Measurements from ENCODE around the gene DOCK7. TPM values are rescaled to one million over a fixed set of nuclear protein-coding genes. Genes with fewer than 3 reads are reported as not detected.
A peak's percentile ranks its signal among the peaks of the same experiment; 100 is the strongest.
"Not testable (repeated sequence)": the region's sequence is repeated elsewhere in the genome, so short reads cannot be mapped to it uniquely, and the experiment has no call there.

The DOCK7 gene
- total RNA-seq, 1 experiment from 2014 or later, result 42.4 TPM

GRCh38 chr1:62613325-62613727 lies 74.9 kb downstream of the DOCK7 start:
- DNase-seq (ENCODE audit: low spot score), result no peak

DNA sequence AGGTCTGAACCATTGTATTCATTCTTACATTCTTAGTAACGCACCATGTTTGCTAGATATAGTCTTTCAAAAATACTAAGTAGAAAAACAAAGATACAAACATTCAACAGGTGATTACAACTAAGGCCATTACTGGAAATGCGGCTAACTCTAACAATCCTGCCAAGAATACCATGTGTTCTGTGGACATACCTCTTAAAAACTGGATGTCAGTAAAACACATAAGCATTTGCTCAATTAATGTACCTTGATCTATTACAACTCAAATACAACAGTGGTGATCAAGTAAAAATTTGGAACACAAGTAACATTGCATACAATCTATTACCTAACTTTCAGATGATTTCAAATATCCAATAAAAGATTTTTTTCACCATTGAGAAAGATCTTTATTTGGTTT lies 75.4 kb downstream of the DOCK7 start:
- DNase-seq (ENCODE audit: low spot score), result no peak

GRCh38 chr1:62610588-62610987 lies 77.6 kb downstream of the DOCK7 start:
- not testable (repeated sequence) for DNase-seq (ENCODE audit: low spot score)

GRCh38 chr1:62608905-62609304 lies 79.3 kb downstream of the DOCK7 start:
- DNase-seq (ENCODE audit: low spot score), result no peak

- no peak for DNase-seq (ENCODE audit: low spot score)
Measured at GRCh38 chr1:62601457-62601856, 86.7 kb downstream of the DOCK7 start.

DNA sequence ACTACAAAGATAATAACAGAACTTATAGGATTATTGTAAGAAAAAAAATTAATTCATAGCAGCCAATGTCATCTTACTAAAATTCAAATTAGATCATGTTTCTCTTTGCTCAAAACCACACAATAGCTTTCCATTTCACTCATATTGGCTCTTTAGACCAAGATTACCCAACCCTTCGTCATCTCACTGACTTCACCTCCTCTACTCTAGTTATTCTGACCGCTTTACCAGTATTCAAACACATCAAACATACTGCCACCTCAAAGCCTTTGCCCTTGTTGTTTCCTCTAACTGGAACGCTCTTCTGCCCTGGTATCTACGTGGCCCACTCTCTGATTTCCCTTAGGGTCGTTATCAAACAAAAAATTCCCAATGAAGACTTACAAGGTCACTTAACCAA lies 89.1 kb downstream of the DOCK7 start:
- DNase-seq (ENCODE audit: low spot score), result no peak

DNA sequence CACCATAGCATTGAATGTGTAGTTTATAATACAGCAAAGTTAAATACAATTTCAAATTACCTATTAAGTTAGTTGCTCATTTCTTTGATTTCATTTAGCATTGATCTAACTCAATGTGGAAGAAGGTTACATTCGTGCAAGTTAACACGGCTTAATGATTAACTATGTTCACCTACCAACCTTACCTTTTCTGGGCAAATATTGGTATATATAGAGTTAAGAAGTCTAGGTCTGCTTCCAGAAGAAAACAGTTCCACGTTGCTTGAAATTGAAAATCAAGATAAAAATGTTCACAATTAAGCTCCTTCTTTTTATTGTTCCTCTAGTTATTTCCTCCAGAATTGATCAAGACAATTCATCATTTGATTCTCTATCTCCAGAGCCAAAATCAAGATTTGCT lies 90.9 kb downstream of the DOCK7 start, which contains the start of gene ANGPTL3:
Gene ANGPTL3, plus strand, starts transcription at position 240 of the 400 bp plus-strand sequence. Its CDS starts 47 bp downstream, at position 287.
- no peak for DNase-seq (ENCODE audit: low spot score)

GRCh38 chr1:62595647-62596046 lies 92.5 kb downstream of the DOCK7 start:
- DNase-seq (ENCODE audit: low spot score), result no peak

- no peak for DNase-seq (ENCODE audit: low spot score)
Measured at GRCh38 chr1:62593825-62594394, 94.3 kb downstream of the DOCK7 start.

DNA sequence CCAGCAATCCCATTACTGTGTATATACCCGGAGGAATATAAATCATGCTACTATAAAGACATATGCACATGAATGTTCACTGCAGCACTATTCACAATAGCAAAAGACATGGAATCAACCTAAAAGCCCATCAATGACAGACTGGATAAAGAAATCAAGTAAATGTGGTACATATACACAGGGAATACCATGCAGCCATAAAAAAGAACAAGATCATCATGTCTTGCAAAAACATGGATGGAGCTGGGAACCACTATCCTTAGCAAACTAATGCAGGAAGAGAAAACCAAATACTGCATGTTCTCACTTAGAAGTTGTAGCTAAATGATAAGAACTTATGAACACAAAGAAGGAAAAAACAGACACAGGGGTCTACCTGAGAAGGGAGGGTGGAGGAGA lies 97.2 kb downstream of the DOCK7 start:
- DNase-seq (ENCODE audit: low spot score), result no peak

- DNase-seq (ENCODE audit: low spot score), result no peak
Measured at GRCh38 chr1:62590255-62590969, 97.8 kb downstream of the DOCK7 start.

GRCh38 chr1:62589321-62589720 lies 98.9 kb downstream of the DOCK7 start:
- DNase-seq (ENCODE audit: low spot score), result no peak

DNA sequence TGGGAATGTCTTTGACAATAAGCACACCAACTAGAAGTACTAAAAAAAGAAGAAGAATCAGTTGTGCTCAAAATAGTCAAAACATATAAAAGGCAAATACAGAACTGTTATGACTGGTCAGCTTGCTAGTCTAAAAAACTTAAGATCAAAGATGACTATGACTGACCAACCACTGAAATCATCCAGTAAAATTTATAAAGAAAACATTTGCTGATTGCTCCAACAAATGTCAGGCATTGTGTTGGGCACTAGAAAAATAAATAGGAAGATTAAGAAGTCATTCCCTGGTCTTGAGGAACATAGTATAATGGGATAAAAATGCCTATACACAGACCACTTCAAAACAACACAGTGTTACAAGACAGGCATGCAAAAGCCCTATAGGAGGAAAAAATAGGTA lies 100.2 kb downstream of the DOCK7 start:
- no peak for DNase-seq (ENCODE audit: low spot score)

- no peak for DNase-seq (ENCODE audit: low spot score)
Measured at GRCh38 chr1:62585469-62586155, 102.6 kb downstream of the DOCK7 start.

- no peak for DNase-seq (ENCODE audit: low spot score)
Measured at GRCh38 chr1:62573675-62574074, 114.5 kb downstream of the DOCK7 start.

DNA sequence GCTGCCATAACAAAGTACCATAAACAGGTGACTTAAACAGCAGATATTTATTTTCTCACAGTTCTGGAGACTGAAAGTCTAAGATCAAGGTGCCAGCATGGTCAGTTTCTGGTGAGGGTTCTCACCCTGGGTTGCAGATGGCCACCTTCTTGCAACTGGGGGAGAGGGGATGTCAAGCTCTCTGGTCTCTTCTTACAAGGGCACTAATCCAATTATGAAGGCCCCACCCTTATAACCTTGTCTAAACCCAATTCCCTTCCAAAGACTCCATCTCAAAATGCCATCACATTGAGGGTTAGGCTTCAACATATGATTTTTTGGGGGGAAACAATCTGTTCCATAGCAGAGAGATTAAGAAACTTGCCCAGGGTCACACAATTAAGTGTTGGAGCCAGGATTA lies 115.7 kb downstream of the DOCK7 start:
- no peak for DNase-seq (ENCODE audit: low spot score)

DNA sequence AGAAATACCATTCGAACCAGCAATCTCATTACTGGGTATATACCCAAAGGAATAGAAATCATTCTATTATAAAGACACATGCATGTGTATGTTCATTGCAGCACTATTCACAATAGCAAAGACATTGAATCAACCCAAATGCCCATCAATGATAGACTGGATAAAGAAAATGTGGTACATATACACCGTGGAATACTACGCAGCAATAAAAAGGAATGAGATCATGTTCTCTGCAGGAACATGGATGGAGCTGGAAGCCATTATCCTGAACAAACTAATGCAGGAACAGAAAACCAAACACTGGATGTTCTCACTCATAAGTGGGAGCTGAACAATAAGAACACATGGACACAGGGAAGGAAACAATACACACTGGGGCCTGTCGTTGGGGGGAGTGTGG lies 116.7 kb downstream of the DOCK7 start:
- not testable (repeated sequence) for DNase-seq (ENCODE audit: low spot score)

DNA sequence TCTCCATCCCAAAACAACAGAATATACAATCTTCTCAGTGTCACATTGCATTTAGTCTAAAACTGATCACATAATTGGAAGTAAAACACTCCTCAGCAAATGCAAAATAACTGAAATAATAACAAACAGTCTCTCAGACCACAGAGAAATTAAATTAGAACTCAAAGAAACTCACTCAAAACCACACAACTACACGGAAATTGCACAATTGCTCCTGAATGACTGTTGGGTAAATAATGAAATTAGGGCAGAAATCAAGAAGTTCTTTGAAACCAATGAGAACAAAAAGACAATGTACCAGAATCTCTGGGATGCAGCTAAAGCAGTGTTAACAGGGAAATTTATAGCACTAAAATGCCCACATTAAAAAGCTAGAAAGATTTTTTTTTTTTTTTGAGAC lies 120.3 kb downstream of the DOCK7 start:
- DNase-seq (ENCODE audit: low spot score), result peak; percentile 16

DNA sequence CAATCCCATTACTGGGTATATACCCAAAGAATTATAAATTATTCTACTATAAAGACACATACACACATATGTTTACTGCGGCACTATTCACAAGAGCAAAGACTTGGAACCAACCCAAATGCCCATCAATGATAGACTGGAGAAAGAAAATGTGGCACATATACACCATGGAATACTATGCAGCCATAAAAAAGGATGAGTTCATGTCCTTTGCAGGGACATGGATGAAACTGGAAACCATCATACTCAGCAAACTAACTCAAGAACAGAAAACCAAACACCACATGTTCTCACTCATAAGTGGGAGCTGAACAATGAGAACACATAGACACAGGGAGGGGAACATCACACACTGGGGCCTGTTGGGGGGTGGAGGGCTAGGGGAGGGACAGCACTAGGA lies 121.0 kb downstream of the DOCK7 start:
- not testable (repeated sequence) for DNase-seq (ENCODE audit: low spot score)

DNA sequence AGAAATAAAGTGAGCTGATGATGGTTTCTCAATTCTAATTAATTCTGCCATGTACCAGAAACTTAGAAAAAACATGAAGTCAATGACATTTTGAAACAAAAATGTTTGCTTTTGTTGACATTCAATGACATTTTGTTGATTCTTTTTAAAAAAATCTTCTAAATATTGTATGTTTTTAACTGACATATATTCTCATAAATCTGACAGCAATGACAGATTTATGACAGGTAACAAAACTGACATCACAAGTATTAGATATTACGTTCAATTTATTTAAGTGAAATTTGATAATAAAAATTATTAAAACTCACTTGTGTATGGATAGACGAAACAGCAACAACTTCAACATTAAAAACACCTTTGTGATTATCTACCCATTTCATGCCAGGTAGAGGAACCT lies 126.9 kb downstream of the DOCK7 start:
- no peak for DNase-seq (ENCODE audit: low spot score)

- no peak for DNase-seq (ENCODE audit: low spot score)
Measured at GRCh38 chr1:62544570-62544969, 143.6 kb downstream of the DOCK7 start.

GRCh38 chr1:62541048-62541447 lies 147.1 kb downstream of the DOCK7 start:
- DNase-seq (ENCODE audit: low spot score), result no peak

- no peak for DNase-seq (ENCODE audit: low spot score)
Measured at GRCh38 chr1:62539028-62539447, 149.1 kb downstream of the DOCK7 start.

Measured in H4 (cell line).